Caco-2 (cell line): Measurements from ENCODE around the gene LRP1. TPM values are rescaled to one million over a fixed set of nuclear protein-coding genes. Genes with fewer than 3 reads are reported as not detected.

Source experiments
- BruUV-seq: library from RNA; stranded (reverse); fragments of 400-500 nt; replicated peaks from 2 replicates; lab custom pipeline; 2021; lab: Mats Ljungman, UMichigan
- CTCF ChIA-PET: fragments of 300-600 bp; sonication (Branson Sonifier 250); formaldehyde crosslinking; loops from one replicate; lab custom pipeline; 2022; ENCODE audit warnings: antibody characterized with exemption; lab: Charles Lee
- POLR2A ChIA-PET: fragments of 300-600 bp; sonication (Branson Sonifier 250); formaldehyde crosslinking; loops from one replicate; lab custom pipeline; 2022; ENCODE audit warnings: antibody characterized with exemption; lab: Charles Lee
- DNase-seq, 2 experiments: peaks; one replicate each; pipeline versions ENCODE4 v3.0.0 to v3.0.0-alpha.2; 2020 to 2022
- H3K27me3 ChIP-seq: replicated peaks from 2 replicates; pipeline ENCODE4 v1.6.0; 2011; ENCODE audit warnings: low read length; ENCODE audit not compliant: control insufficient read depth, insufficient read depth
- H3K36me3 ChIP-seq: 2 replicates; pipeline ENCODE4 v1.5.1; 2011; ENCODE audit warnings: low read length; ENCODE audit not compliant: control insufficient read depth, insufficient read depth
- H3K4me1 ChIP-seq: fragments of 250-450 bp; sonication (Bioruptor Pico); 2 replicates; pipeline ENCODE4 v1.5.1; 2020; ENCODE audit warnings: mild to moderate bottlenecking
- H3K4me3 ChIP-seq: 2 replicates; pipeline ENCODE4 v1.5.1; 2011; ENCODE audit warnings: low read depth, mild to moderate bottlenecking, control low read depth, low read length
- H3K9me3 ChIP-seq: fragments of 250-450 bp; sonication (Bioruptor Pico); 2 replicates; pipeline ENCODE4 v1.5.1; 2020; ENCODE audit warnings: mild to moderate bottlenecking, moderate library complexity
- H3K27ac Mint-ChIP-seq: one replicate; pipeline ENCODE4 v1.8.0; 2022; ENCODE audit warnings: mixed read lengths; ENCODE audit not compliant: unreplicated experiment
- H3K27me3 Mint-ChIP-seq: one replicate; pipeline ENCODE4 v1.8.0; 2022; ENCODE audit warnings: mixed read lengths; ENCODE audit not compliant: insufficient read depth, unreplicated experiment
- H3K36me3 Mint-ChIP-seq: one replicate; pipeline ENCODE4 v1.8.0; 2022; ENCODE audit warnings: mild to moderate bottlenecking, mixed read lengths; ENCODE audit not compliant: insufficient read depth, unreplicated experiment
- H3K4me1 Mint-ChIP-seq: one replicate; pipeline ENCODE4 v1.8.0; 2022; ENCODE audit warnings: low read depth, mixed read lengths; ENCODE audit not compliant: unreplicated experiment
- H3K4me3 Mint-ChIP-seq: one replicate; pipeline ENCODE4 v1.8.0; 2022; ENCODE audit warnings: mild to moderate bottlenecking, moderate library complexity, mixed read lengths; ENCODE audit not compliant: unreplicated experiment
- H3K9me3 Mint-ChIP-seq: one replicate; pipeline ENCODE4 v1.8.0; 2022; ENCODE audit warnings: mixed read lengths; ENCODE audit not compliant: unreplicated experiment
- intact Hi-C: fragments of 100-400 bp; cut with micrococcal nuclease; formaldehyde crosslinking; loops from one replicate; pipeline ENCODE4 v1.10.0; 2022; ENCODE audit not compliant: unreplicated experiment
- total RNA-seq: library from RNA; stranded (reverse); gene quantifications from 2 replicates; pipeline ENCODE4 v1.2.3, GENCODE V29; 2022
- TF ChIP-seq, protein P1 (sequence below), 2 experiments: fragments of 200-600 bp in 1 of 2; IDR thresholded peaks; 1 replicate in 1 of 2; 2 replicates in 1 of 2; pipeline versions ENCODE4 v1.5.1 to v1.8.0; 2011 to 2022; ENCODE audit warnings: antibody characterized with exemption in 1 of 2, control low read depth in 1 of 2, inconsistent platforms in 1 of 2, low read depth in 1 of 2, low read length in 1 of 2, mild to moderate bottlenecking in 1 of 2, moderate library complexity in 1 of 2; ENCODE audit not compliant: insufficient read depth in 1 of 2, severe bottlenecking in 1 of 2, unreplicated experiment in 1 of 2

LRP1 gene
- total RNA-seq, 1 experiment from 2014 or later = 111 TPM

DNA sequence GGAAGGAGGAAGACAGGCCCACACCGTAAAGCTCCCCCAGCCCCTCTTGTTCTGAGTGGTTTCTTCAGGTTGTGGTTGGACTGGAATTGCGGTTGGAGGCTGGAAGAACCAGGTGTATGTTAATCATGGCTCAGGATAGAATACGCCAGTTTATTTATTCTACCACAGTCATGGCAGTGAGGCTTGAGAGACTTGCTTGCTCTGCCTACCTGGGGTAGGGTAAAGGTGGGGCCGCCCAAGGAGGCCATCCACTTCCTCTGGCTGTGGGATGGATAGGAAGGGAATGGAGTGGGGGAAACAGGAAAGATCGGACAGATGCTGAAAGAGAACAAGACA is 109.3 kb downstream of the LRP1 start:
- peaks cover 19% of the 10 kb centered on the region for H3K4me1 ChIP-seq
- Mint-ChIP-seq H3K27ac (peak overlapping the region; percentile 83), H3K27me3 (peaks cover 5% of the 10 kb centered on the region), H3K4me1 (peaks cover 39% of the 10 kb centered on the region), H3K36me3 (peaks cover 86% of the 10 kb centered on the region), H3K9me3 (no peaks in the 10 kb centered on the region), H3K4me3 (peak overlapping the region; percentile 79)
- POLR2A ChIA-PET = interaction anchor here (1.1 to 3.3 kb wide), 2 partner anchors 8 to 109 kb away, joined by 3 to 36 read pairs; partner anchors contain the start of genes LRP1 and SHMT2
- H3K4me3 ChIP-seq = no peak overlapping the region
- no peaks in the 10 kb centered on the region for H3K9me3 ChIP-seq
- peaks cover 2% of the 10 kb centered on the region; the same call in 1 of the 2 replicates for H3K36me3 ChIP-seq
- intact Hi-C loops = loop anchor here (2.0 kb wide), 1 partner anchor 61 kb away; no protein-coding TSS in a partner anchor
- CTCF ChIA-PET = interaction anchor here (0.8 to 6.3 kb wide), 4 partner anchors 8 to 21 kb away, joined by 6 to 70 read pairs (median 8); partner anchors contain the start of genes NXPH4, SHMT2 and STAC3
- H3K27me3 ChIP-seq = peaks cover 7% of the 10 kb centered on the region
- TF ChIP-seq, protein P1, sequence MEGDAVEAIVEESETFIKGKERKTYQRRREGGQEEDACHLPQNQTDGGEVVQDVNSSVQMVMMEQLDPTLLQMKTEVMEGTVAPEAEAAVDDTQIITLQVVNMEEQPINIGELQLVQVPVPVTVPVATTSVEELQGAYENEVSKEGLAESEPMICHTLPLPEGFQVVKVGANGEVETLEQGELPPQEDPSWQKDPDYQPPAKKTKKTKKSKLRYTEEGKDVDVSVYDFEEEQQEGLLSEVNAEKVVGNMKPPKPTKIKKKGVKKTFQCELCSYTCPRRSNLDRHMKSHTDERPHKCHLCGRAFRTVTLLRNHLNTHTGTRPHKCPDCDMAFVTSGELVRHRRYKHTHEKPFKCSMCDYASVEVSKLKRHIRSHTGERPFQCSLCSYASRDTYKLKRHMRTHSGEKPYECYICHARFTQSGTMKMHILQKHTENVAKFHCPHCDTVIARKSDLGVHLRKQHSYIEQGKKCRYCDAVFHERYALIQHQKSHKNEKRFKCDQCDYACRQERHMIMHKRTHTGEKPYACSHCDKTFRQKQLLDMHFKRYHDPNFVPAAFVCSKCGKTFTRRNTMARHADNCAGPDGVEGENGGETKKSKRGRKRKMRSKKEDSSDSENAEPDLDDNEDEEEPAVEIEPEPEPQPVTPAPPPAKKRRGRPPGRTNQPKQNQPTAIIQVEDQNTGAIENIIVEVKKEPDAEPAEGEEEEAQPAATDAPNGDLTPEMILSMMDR (IDR thresholded peaks at IDR 0.05; ENCODE audit: insufficient read depth in 1 of 2, low read depth in 1 of 2, low read length in 1 of 2, severe bottlenecking in 1 of 2, unreplicated experiment in 1 of 2) = no peak
- DNase-seq = no peak
- BruUV-seq = no TSS peak

DNA sequence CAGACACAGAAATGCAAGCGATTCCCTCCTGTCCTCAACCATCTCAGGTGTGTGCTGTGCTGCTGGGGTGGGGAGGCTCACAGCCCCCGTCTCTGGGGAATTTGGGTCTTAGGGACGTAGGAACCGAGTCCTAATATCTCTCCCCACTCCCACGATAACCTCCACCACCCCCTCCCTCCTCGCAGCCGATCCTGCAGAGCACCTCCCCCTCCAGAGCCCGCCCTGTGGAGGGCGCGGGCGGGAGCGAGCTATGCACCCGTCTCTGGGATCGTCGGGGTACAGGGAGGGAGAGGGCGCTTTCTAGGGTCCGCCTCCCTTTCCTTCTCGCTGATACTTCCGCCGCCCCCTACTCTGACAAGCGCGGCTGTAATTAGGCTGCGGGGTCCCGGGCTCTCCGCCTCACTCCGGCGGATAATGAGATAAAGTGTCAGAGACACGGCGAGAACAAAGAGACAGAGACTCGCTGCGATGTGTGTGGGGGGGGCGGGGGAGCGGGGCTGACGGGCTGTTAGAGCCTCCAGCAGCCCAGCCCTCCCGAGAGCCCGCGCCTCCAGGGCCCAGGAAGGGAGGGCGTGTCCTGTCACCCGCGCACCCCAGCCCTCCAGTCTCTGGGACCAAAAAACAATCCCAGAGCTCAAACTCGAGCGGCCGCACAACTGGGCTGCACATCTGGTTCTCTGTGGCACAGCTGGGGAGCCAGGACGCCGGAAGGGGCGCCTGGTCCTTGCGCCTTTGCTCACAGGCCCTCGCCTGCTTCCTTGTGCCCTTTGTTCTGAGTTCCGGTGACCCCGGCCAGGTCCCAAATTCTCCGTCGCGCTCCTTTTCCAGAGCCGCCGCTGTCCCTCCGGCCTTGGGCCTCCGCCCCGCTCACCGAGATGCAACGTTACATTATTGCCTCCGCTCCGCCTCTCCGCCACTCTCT is 109.9 kb downstream of the LRP1 start:
- no peaks in the 10 kb centered on the region for H3K9me3 Mint-ChIP-seq
- ChIA-PET CTCF (interaction anchor here (0.7 to 6.4 kb wide), 8 partner anchors 8 to 169 kb away, joined by 3 to 80 read pairs (median 8); partner anchors contain the start of genes NXPH4, SHMT2 and STAC3), POLR2A (interaction anchor here (0.5 to 3.3 kb wide), 3 partner anchors 8 to 110 kb away, joined by 3 to 36 read pairs (median 9); partner anchors contain the start of genes LRP1 and SHMT2)
- H3K9me3 ChIP-seq = no peaks in the 10 kb centered on the region
- peaks cover 7% of the 10 kb centered on the region for H3K27me3 Mint-ChIP-seq
- peaks cover 84% of the 10 kb centered on the region for H3K36me3 Mint-ChIP-seq
- no peaks in the 10 kb centered on the region for H3K36me3 ChIP-seq
- H3K4me1 Mint-ChIP-seq = peaks cover 43% of the 10 kb centered on the region
- H3K4me3 Mint-ChIP-seq = peak overlapping the region; percentile 79
- BruUV-seq = no TSS peak
- peak overlapping the region; percentile 43 for H3K4me3 ChIP-seq
- intact Hi-C loops = loop anchor here (1.0 to 2.0 kb wide), 3 partner anchors 9 to 61 kb away; partner anchors contain the start of gene SHMT2
- TF ChIP-seq, protein P1 (IDR thresholded peaks at IDR 0.05; ENCODE audit: insufficient read depth in 1 of 2, low read depth in 1 of 2, low read length in 1 of 2, severe bottlenecking in 1 of 2, unreplicated experiment in 1 of 2) = no peak
- H3K27ac Mint-ChIP-seq = peak overlapping the region; percentile 83
- peaks cover 7% of the 10 kb centered on the region for H3K27me3 ChIP-seq
- peaks cover 19% of the 10 kb centered on the region for H3K4me1 ChIP-seq
- DNase-seq = peak in 1 of 2 experiments; percentile 40
